Activated B cell treated with CpG ODN at 0.5 μM for 24 hours (primary cell): ENCODE measurements around the gene PELO. TPM values are rescaled to one million over a fixed set of nuclear protein-coding genes. Genes with fewer than 3 reads are reported as not detected.

ENCODE experiments used
- ATAC-seq: fragments of 200-7000 bp; cut with Tn5 transposase; one replicate; pipeline ENCODE4 v1.10.0; 2021; ENCODE audit warnings: low read depth, mild to moderate bottlenecking, moderate library complexity
- CTCF ChIA-PET: fragments of 350-600 bp; sonication (Branson Sonifier 250); formaldehyde crosslinking; loops from one replicate; lab custom pipeline; 2021; ENCODE audit warnings: antibody characterized with exemption; lab: Charles Lee
- POLR2A ChIA-PET: fragments of 350-600 bp; sonication (Branson Sonifier 250); formaldehyde crosslinking; loops from one replicate; lab custom pipeline; 2021; ENCODE audit warnings: antibody characterized with exemption; lab: Charles Lee
- DNase-seq: peaks from one replicate; pipeline ENCODE4 v3.0.0; 2022
- H3K27ac Mint-ChIP-seq: one replicate; pipeline ENCODE4 v1.8.0; 2020; ENCODE audit warnings: mixed read lengths
- H3K27me3 Mint-ChIP-seq: one replicate; pipeline ENCODE4 v1.8.0; 2021; ENCODE audit warnings: mixed read lengths
- H3K36me3 Mint-ChIP-seq: one replicate; pipeline ENCODE4 v1.8.0; 2021; ENCODE audit warnings: low read depth, mixed read lengths
- H3K4me1 Mint-ChIP-seq: one replicate; pipeline ENCODE4 v1.8.0; 2021; ENCODE audit warnings: mixed read lengths
- H3K4me3 Mint-ChIP-seq: one replicate; pipeline ENCODE4 v1.8.0; 2020; ENCODE audit warnings: mild to moderate bottlenecking, mixed read lengths
- H3K9me3 Mint-ChIP-seq: one replicate; pipeline ENCODE4 v1.8.0; 2020; ENCODE audit warnings: mixed read lengths
- intact Hi-C: fragments of 100-400 bp; cut with micrococcal nuclease; formaldehyde crosslinking; loops from one replicate; pipeline ENCODE4 v1.15.1; 2024
- total RNA-seq: library from RNA; stranded (reverse); gene quantifications from 2 replicates; pipeline ENCODE4 v1.2.3, GENCODE V29; 2022
- TF ChIP-seq, protein P1 (sequence below): fragments of 200-600 bp; IDR thresholded peaks from one replicate; pipeline ENCODE4 v1.8.0; 2022; ENCODE audit warnings: antibody characterized with exemption, mild to moderate bottlenecking

The PELO gene
- total RNA-seq, 1 donor from 2014 or later: 23.0 TPM

DNA sequence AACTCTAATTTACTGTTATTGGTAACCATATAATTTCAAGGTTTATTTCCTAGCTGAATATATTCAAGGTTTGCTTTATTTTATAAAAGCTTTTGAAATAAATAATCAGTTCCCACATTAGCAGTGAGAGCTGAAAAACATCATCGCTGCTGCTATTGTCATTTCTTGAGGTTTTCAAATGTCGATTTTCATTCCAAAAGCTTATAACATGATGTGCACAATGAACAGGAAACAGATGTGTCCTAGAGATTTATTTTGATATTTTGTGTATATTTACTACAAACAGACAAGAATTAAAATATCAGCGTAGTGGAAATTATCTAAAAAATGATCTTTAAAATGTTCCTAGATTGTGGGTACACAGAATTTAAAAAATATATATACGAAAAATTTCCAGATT lies 10.5 kb upstream of the PELO start:
- Mint-ChIP-seq H3K27me3 (peaks cover 11% of the 10 kb centered on the region), H3K36me3 (no peaks in the 10 kb centered on the region), H3K4me1 (peaks cover 8% of the 10 kb centered on the region), H3K4me3 (no peak overlapping the region), H3K9me3 (no peaks in the 10 kb centered on the region), H3K27ac (no peak overlapping the region)
- CTCF ChIA-PET: no interaction called here
- POLR2A ChIA-PET: no interaction called here
- intact Hi-C loops: no loop called here
- DNase-seq (no peak), ATAC-seq (no peak)
- TF ChIP-seq, protein P1, sequence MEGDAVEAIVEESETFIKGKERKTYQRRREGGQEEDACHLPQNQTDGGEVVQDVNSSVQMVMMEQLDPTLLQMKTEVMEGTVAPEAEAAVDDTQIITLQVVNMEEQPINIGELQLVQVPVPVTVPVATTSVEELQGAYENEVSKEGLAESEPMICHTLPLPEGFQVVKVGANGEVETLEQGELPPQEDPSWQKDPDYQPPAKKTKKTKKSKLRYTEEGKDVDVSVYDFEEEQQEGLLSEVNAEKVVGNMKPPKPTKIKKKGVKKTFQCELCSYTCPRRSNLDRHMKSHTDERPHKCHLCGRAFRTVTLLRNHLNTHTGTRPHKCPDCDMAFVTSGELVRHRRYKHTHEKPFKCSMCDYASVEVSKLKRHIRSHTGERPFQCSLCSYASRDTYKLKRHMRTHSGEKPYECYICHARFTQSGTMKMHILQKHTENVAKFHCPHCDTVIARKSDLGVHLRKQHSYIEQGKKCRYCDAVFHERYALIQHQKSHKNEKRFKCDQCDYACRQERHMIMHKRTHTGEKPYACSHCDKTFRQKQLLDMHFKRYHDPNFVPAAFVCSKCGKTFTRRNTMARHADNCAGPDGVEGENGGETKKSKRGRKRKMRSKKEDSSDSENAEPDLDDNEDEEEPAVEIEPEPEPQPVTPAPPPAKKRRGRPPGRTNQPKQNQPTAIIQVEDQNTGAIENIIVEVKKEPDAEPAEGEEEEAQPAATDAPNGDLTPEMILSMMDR: no peak

DNA sequence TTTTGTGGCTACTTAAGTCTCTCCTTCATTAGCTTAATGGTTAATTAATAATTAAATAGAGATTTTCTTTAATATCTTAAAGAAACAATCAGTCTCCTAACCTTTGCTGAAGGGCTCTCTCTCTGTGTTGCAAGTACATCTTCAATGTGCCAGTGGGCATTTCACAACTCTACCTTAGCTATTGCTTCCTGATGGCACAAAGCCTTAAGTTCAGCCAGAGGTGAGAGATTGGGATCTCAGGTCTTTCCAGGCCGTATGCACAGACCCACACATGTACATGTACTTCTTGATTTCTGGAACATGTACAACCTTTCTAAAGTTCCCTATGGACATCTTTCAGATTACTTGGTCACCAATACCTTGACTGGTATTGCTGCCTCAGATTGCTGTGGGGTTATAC lies 8.9 kb upstream of the PELO start:
- Mint-ChIP-seq H3K36me3 (no peaks in the 10 kb centered on the region), H3K9me3 (no peaks in the 10 kb centered on the region), H3K27me3 (peaks cover 19% of the 10 kb centered on the region), H3K4me1 (peaks cover 8% of the 10 kb centered on the region), H3K27ac (no peak overlapping the region), H3K4me3 (no peak overlapping the region)
- TF ChIP-seq, protein P1: no peak
- CTCF ChIA-PET: no interaction called here
- POLR2A ChIA-PET: interaction anchor here (0.5 kb wide), 1 partner anchor 311 kb away, joined by 3 read pairs; no protein-coding TSS in a partner anchor
- DNase-seq (no peak), ATAC-seq (no peak)
- intact Hi-C loops: no loop called here

DNA sequence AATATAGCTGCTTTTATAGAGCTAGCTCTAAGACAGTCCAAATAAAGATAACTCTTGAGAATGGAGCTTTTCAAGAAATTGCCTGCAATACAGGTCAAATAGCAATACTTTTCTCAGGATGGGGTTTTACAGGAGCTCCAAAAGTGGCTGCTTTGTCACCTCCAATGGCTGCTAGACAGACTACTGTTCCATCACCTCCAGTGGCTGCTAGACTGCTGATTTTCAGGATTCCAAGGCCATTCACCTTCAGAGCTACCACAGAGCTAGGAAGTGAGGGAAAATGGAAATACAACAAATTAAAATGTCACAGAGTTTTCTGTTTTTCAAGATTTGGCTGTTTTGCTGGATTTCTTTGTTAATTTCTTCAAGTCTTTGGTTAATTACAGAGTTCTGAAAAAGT lies 8.5 kb upstream of the PELO start:
- DNase-seq (no peak), ATAC-seq (no peak)
- Mint-ChIP-seq H3K4me1 (peaks cover 8% of the 10 kb centered on the region), H3K27ac (no peak overlapping the region), H3K4me3 (no peak overlapping the region), H3K27me3 (peaks cover 19% of the 10 kb centered on the region), H3K9me3 (no peaks in the 10 kb centered on the region), H3K36me3 (no peaks in the 10 kb centered on the region)
- ChIA-PET POLR2A (interaction anchor here (0.5 kb wide), 1 partner anchor 311 kb away, joined by 3 read pairs; no protein-coding TSS in a partner anchor), CTCF (no interaction called here)
- intact Hi-C loops: no loop called here
- TF ChIP-seq, protein P1: no peak

DNA sequence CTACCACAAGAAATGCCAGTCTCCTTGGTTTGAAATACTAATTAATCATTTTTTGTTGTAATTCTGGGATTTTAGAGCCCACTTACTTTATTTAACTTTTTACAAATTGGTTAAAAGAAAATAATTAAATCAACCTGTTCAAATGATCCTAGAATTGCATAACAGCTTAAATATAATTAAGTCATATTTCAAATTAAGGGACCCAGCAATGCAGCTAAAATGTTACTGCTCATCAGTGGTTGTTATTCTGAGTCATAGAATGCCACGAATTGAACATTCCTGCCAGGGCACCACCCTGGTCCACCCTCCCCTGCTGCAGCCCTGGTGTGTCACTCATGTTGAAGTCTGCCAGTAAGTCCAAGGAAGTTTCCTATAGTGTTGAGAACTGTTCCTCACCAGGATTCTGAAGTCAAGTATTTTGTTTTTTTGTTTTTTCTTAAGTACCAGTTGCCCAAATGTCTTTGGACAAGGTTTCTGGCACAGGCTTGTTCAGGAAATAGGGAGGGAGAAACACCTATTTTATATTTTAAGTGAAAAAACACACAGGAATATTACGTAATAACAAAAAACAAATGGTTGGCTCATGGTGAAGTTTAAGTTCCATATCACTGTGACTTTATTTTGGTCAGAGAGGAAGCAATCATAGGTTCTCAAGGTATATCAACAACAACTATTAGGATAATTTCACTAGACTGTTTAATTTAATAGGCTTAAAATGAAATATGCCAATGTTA lies 4.3 kb upstream of the PELO start:
- TF ChIP-seq, protein P1: no peak
- peaks cover 27% of the 10 kb centered on the region for H3K27me3 Mint-ChIP-seq
- intact Hi-C loops: loop anchor here (10.0 kb wide), 1 partner anchor 1819 kb away; no protein-coding TSS in a partner anchor
- ChIA-PET POLR2A (no interaction called here), CTCF (no interaction called here)
- no peak overlapping the region for H3K4me3 Mint-ChIP-seq
- ATAC-seq (no peak), DNase-seq (no peak)
- H3K9me3 Mint-ChIP-seq: no peaks in the 10 kb centered on the region
- H3K27ac Mint-ChIP-seq: no peak overlapping the region
- H3K36me3 Mint-ChIP-seq: no peaks in the 10 kb centered on the region
- peaks cover 15% of the 10 kb centered on the region for H3K4me1 Mint-ChIP-seq

DNA sequence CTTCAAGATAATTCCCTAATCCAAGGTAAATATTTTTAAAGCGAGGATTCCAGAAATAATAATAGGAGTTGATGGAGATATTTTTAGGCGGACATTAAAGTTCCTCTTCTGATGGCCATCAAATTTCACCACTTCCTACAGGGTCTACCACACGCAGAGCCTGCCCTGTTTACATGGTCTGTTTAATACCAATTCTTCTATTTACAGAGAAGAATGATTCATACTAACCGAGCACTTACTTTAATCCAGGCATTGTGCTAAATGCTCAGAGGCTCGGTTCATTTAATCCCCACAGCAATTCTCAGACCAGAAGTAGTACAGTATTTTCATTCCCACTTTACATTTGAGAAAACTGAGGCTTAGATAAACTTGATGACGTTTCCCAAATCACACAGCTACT lies 3.0 kb upstream of the PELO start:
- H3K4me3 Mint-ChIP-seq: no peak overlapping the region
- no peak for DNase-seq

More for the DNA sequence above, 3.0 kb upstream of the PELO start:
- H3K36me3 Mint-ChIP-seq: no peaks in the 10 kb centered on the region
- no peak overlapping the region for H3K27ac Mint-ChIP-seq
- ChIA-PET CTCF (no interaction called here), POLR2A (no interaction called here)
- peaks cover 24% of the 10 kb centered on the region for H3K27me3 Mint-ChIP-seq
- intact Hi-C loops: loop anchor here (10.0 kb wide), 1 partner anchor 1820 kb away; no protein-coding TSS in a partner anchor
- no peaks in the 10 kb centered on the region for H3K9me3 Mint-ChIP-seq
- TF ChIP-seq, protein P1: no peak
- H3K4me1 Mint-ChIP-seq: peaks cover 15% of the 10 kb centered on the region
- ATAC-seq: no peak
